NT2/D1 (cell line): Measurements from ENCODE around the gene ABCC4.

Source experiments
- DNase-seq: peaks from one replicate; pipeline ENCODE4 v3.0.0-alpha.2; 2011; ENCODE audit warnings: low read depth, low spot score
- H3K27me3 ChIP-seq: 2 replicates; pipeline ENCODE4 v1.6.0; 2011; ENCODE audit warnings: mild to moderate bottlenecking; ENCODE audit not compliant: insufficient read length, insufficient read depth
- H3K36me3 ChIP-seq: 2 replicates; pipeline ENCODE4 v1.6.1; 2011; ENCODE audit warnings: mild to moderate bottlenecking, low read length, mixed read lengths; ENCODE audit not compliant: insufficient read depth, insufficient read length
- H3K4me1 ChIP-seq: 2 replicates; pipeline ENCODE4 v1.5.1; 2011; ENCODE audit not compliant: insufficient read depth, insufficient read length
- H3K4me3 ChIP-seq: 2 replicates; pipeline ENCODE4 v1.5.1; 2011; ENCODE audit warnings: low read depth; ENCODE audit not compliant: insufficient read length
- H3K9ac ChIP-seq: 2 replicates; pipeline ENCODE4 v1.6.0; 2011; ENCODE audit warnings: low read depth; ENCODE audit not compliant: insufficient read length
- H3K9me3 ChIP-seq: 2 replicates; pipeline ENCODE4 v1.5.1; 2011; ENCODE audit warnings: mild to moderate bottlenecking, low read length; ENCODE audit not compliant: insufficient read depth
- SUZ12 ChIP-seq: IDR thresholded peaks from 2 replicates; pipeline ENCODE4 v1.6.1; 2011; ENCODE audit not compliant: insufficient read length, insufficient read depth; ENCODE audit errors: extremely low read depth
- YY1 ChIP-seq: IDR thresholded peaks from 2 replicates; pipeline ENCODE4 v1.6.1; 2011; ENCODE audit not compliant: insufficient read length, insufficient read depth
- ZNF274 ChIP-seq: IDR thresholded peaks from 2 replicates; pipeline ENCODE4 v1.6.1; 2011; ENCODE audit warnings: mild to moderate bottlenecking, low read depth, low read length

ABCC4 gene

DNA sequence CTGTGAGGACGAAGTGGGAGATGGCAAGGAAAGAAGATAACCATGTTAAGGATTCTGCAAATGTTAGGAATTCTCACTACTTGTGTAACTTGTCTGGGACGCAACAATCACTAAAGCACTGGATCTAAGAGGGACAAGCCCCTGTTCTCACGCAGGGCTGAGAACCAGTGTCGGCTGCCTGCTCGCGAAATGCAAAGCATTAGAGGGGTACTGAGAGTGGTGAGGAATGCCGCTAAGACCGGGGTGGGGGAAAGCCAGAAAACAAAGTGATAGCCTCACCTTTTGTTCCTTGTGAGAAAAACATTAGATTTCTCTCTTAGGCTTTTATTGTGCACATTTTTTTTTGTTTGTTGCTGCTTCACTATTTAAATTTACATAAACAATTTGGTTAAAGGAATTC lies 241.9 kb downstream of the ABCC4 start:
- Histone ChIP-seq H3K9me3 (no peaks in the 10 kb centered on the region), H3K4me1 (no peaks in the 10 kb centered on the region), H3K27me3 (no peaks in the 10 kb centered on the region), H3K9ac (no peak overlapping the region), H3K4me3 (no peak overlapping the region), H3K36me3 (peaks cover 6% of the 10 kb centered on the region)
- TF ChIP-seq ZNF274: no peak
- DNase-seq: peak; percentile 50

DNA sequence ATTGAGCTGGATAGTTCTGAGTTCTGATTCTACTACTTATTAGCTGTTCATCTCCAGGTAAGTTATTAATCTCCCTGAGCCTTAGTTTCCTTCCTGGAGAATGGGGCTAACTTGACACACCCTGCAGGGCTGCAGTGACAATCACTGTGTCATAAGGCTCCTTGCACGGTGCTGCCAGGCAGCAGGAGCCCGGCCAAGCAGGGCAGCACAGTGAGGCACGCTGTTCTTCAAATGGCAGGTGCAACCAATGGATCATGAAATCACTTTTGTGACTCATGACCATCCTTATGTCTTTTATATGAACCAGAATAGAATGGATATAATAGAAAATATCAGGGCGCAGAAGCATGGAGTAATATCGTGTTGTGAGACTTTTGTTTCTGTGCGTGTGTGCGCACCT lies 242.6 kb downstream of the ABCC4 start:
- no peak overlapping the region for H3K9ac ChIP-seq
- H3K9me3 ChIP-seq: no peaks in the 10 kb centered on the region
- H3K36me3 ChIP-seq: peaks cover 6% of the 10 kb centered on the region
- H3K4me1 ChIP-seq: no peaks in the 10 kb centered on the region
- H3K4me3 ChIP-seq: no peak overlapping the region
- no peak for DNase-seq
- H3K27me3 ChIP-seq: no peaks in the 10 kb centered on the region
- no peak for TF ChIP-seq YY1
- TF ChIP-seq ZNF274: no peak
- no peak for TF ChIP-seq SUZ12

DNA sequence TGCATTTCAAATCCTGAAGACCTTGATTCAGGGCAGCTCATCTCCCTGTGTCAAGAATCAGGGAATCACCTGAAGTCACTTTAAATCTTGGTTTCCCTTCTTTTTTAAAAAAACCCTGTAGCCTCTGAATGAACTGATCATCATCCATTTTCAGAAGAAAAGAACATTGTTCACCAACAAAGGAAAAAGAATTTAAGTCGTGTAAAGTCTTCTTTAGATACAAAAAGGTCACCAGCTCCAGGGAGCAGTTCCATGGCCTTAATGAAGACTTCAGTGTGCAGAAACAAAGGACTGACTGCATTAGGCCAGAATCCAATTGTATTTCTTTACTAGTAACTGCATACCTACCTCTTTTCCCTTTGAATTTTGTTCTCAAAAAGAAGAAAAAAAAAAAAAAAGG lies 245.0 kb downstream of the ABCC4 start:
- H3K27me3 ChIP-seq: no peaks in the 10 kb centered on the region
- TF ChIP-seq YY1: no peak
- TF ChIP-seq SUZ12: no peak
- no peak for TF ChIP-seq ZNF274
- H3K4me1 ChIP-seq: no peaks in the 10 kb centered on the region
- no peaks in the 10 kb centered on the region for H3K9me3 ChIP-seq
- no peak overlapping the region for H3K9ac ChIP-seq
- H3K4me3 ChIP-seq: no peak overlapping the region
- no peaks in the 10 kb centered on the region for H3K36me3 ChIP-seq
- peak; percentile 28 for DNase-seq

DNA sequence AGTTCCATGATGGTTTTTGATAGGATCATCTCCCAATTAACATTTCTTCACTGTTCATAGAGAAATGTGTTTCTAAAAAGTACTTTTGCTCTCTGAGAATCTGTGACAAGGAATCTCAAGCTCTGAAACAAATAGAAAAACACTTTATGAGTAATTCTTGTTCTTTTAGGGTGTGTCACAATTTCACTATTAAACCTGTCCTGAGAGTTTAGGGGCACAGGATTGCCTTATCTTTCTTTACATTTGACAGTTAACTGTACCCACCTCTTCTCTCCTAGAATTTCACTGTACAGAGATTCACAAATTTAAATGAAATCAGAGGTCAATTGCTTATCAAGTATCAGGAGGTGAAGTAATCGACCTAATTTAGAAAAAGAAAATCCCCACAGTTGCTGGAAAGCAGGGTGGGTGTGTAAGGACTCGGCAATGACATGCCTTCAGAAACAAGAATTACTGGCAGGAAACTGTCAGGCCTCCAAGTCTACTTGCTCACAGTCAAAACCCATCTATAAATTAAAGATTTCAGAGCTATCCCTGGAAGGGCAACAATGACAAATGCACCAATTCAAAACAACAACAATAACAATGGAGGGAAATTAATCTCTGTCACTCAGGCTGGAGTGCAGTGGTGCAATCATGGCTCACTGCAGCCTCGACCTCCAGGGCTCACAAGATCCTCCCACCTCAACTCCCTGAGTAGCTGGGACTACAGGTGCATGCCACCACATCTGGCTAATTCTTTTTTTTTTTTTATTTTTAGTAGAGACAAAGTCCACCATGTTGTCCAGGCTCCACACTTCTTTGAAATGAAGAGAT lies 250.2 kb downstream of the ABCC4 start:
- DNase-seq: no peak
- Histone ChIP-seq H3K9me3 (no peaks in the 10 kb centered on the region), H3K4me1 (no peaks in the 10 kb centered on the region), H3K9ac (no peak overlapping the region), H3K4me3 (no peak overlapping the region), H3K27me3 (no peaks in the 10 kb centered on the region), H3K36me3 (no peaks in the 10 kb centered on the region)
- TF ChIP-seq YY1 (no peak), SUZ12 (no peak), ZNF274 (no peak)

DNA sequence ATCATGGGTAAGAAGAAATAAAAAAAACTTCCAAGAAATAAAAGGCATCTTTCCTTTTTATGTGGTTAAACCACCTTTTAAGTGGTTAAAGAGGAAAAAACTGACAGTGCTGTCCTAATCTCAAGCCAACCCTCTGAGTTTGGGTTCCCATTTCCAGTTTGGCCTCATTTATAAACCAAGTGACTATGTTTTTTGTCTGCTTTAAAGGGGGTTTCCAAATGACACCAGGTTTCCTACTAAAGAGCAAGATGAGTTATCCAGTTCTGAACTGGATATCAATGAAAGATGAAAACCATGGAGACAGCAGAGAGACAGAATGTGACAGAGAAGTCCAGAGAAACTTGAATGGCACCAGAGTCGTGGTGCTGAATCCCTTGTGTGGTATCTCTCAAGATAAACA lies 251.5 kb downstream of the ABCC4 start:
- H3K27me3 ChIP-seq: no peaks in the 10 kb centered on the region
- no peak overlapping the region for H3K9ac ChIP-seq
- no peak for DNase-seq
- TF ChIP-seq ZNF274: no peak
- TF ChIP-seq YY1: no peak
- TF ChIP-seq SUZ12: no peak
- no peaks in the 10 kb centered on the region for H3K36me3 ChIP-seq
- no peak overlapping the region for H3K4me3 ChIP-seq
- no peaks in the 10 kb centered on the region for H3K4me1 ChIP-seq
- H3K9me3 ChIP-seq: no peaks in the 10 kb centered on the region

DNA sequence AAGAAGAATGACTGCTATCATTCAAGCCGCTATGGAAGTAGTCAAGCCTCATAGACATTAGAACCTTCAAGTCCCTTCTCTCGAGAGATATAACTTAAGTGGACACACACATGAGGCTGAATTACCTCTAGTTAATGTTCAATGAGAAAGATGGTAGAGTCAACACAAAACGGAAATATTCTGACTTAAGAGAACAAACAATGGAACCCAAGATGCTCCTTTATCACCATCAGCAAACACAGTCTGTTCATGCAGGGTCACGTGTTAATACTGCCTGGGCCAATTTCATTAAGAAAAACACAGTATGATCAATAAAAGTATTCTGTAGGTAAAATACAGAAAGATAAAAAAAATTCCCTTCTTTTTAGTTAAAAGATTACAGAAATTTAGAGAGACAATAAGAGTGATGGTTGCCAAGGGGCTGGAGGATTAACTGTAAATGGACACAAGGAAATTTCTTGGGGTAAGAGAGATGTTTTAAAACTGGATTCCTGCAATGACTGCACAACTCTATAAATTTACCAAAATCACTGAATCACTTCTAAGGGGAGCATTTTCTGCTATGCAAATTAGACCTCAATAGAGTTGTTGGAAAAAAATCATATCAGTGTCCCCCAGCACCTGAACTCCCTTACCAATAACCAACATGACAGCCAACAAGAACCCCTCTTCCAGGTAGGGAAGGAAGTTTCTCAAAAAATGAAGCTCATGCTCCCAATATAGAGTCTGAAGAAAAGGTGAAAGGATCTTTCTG lies 256.6 kb downstream of the ABCC4 start:
- no peak overlapping the region for H3K9ac ChIP-seq
- no peaks in the 10 kb centered on the region for H3K27me3 ChIP-seq
- DNase-seq: no peak
- H3K4me3 ChIP-seq: no peak overlapping the region
- no peaks in the 10 kb centered on the region for H3K9me3 ChIP-seq
- no peaks in the 10 kb centered on the region for H3K4me1 ChIP-seq
- no peak for TF ChIP-seq SUZ12
- no peak for TF ChIP-seq YY1
- TF ChIP-seq ZNF274: no peak
- H3K36me3 ChIP-seq: peaks cover 6% of the 10 kb centered on the region

DNA sequence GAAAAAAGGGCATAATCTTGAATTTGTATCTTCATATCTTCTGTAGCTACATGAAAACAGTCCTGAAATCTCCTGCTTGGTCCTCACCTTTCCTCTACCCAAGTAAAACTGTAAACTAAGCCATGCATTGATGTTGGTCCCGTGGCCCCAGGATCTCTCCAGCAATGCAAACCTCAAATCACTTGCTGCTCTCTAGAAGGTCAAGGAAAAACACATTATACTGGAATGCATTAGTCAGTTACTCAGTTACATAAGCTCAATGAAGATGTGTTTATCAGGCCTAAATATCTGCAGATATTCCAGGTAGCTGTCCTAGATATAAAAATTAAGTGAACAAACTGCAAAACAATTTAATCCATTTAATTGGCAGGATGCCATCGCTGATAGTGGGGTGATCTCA lies 261.8 kb downstream of the ABCC4 start:
- H3K4me3 ChIP-seq: no peak overlapping the region
- peaks cover 6% of the 10 kb centered on the region for H3K36me3 ChIP-seq
- H3K27me3 ChIP-seq: no peaks in the 10 kb centered on the region
- TF ChIP-seq SUZ12 (no peak), ZNF274 (no peak), YY1 (no peak)
- no peaks in the 10 kb centered on the region for H3K9me3 ChIP-seq
- H3K9ac ChIP-seq: no peak overlapping the region
- H3K4me1 ChIP-seq: no peaks in the 10 kb centered on the region
- no peak for DNase-seq
